ENCODE measurements around the gene SERPINA7. TPM values are rescaled to one million over a fixed set of nuclear protein-coding genes. Genes with fewer than 3 reads are reported as not detected.

Gene SERPINA7
- polyA plus RNA-seq, 1 donor from 2014 or later = not detected

GRCh38 chrX:106050054-106050453 is 11.5 kb upstream of the SERPINA7 start:
- Histone ChIP-seq H3K27ac (ENCODE audit: low read length) (no peak overlapping the region), H3K27me3 (ENCODE audit: insufficient read depth, low read depth, low read length) (no peaks in the 10 kb centered on the region), H3K36me3 (ENCODE audit: insufficient read depth, low read length) (no peaks in the 10 kb centered on the region), H3K4me2 (ENCODE audit: low read length) (no peak overlapping the region), H3K9ac (ENCODE audit: low read length) (no peak overlapping the region), H4K20me1 (ENCODE audit: insufficient read depth) (no peaks in the 10 kb centered on the region), H2AFZ (ENCODE audit: low read depth, low read length) (no peak overlapping the region), H3K9me3 (ENCODE audit: low read length) (no peaks in the 10 kb centered on the region), H3K4me3 (ENCODE audit: low read length) (no peak overlapping the region), H3F3A (ENCODE audit: insufficient read depth, low read length, poor library complexity, severe bottlenecking) (no peaks in the 10 kb centered on the region), H3K9me2 (ENCODE audit: insufficient read depth, low read length) (no peaks in the 10 kb centered on the region), H3K79me2 (replicated peaks; ENCODE audit: insufficient read depth, low read length) (no peaks in the 10 kb centered on the region)
- TF ChIP-seq SMC3 (conservative IDR thresholded peaks at IDR 0.05; ENCODE audit: poor library complexity) (no peak), RAD21 (conservative IDR thresholded peaks at IDR 0.05) (no peak), MXI1 (conservative IDR thresholded peaks at IDR 0.05; ENCODE audit: poor library complexity, severe bottlenecking) (no peak), EZH2 (IDR thresholded peaks at IDR 0.05; ENCODE audit: borderline replicate concordance, insufficient read depth, low read length, poor library complexity, severe bottlenecking) (no peak), TAF1 (IDR thresholded peaks at IDR 0.05; ENCODE audit: low read depth) (no peak), EP300 (conservative IDR thresholded peaks at IDR 0.05; ENCODE audit: poor library complexity, severe bottlenecking) (no peak), POLR2AphosphoS5 (IDR thresholded peaks at IDR 0.05) (no peak)
- TF ChIP-seq, protein P1, sequence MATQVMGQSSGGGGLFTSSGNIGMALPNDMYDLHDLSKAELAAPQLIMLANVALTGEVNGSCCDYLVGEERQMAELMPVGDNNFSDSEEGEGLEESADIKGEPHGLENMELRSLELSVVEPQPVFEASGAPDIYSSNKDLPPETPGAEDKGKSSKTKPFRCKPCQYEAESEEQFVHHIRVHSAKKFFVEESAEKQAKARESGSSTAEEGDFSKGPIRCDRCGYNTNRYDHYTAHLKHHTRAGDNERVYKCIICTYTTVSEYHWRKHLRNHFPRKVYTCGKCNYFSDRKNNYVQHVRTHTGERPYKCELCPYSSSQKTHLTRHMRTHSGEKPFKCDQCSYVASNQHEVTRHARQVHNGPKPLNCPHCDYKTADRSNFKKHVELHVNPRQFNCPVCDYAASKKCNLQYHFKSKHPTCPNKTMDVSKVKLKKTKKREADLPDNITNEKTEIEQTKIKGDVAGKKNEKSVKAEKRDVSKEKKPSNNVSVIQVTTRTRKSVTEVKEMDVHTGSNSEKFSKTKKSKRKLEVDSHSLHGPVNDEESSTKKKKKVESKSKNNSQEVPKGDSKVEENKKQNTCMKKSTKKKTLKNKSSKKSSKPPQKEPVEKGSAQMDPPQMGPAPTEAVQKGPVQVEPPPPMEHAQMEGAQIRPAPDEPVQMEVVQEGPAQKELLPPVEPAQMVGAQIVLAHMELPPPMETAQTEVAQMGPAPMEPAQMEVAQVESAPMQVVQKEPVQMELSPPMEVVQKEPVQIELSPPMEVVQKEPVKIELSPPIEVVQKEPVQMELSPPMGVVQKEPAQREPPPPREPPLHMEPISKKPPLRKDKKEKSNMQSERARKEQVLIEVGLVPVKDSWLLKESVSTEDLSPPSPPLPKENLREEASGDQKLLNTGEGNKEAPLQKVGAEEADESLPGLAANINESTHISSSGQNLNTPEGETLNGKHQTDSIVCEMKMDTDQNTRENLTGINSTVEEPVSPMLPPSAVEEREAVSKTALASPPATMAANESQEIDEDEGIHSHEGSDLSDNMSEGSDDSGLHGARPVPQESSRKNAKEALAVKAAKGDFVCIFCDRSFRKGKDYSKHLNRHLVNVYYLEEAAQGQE (IDR thresholded peaks at IDR 0.05; ENCODE audit: borderline replicate concordance) = no peak
- TF ChIP-seq, protein P2, sequence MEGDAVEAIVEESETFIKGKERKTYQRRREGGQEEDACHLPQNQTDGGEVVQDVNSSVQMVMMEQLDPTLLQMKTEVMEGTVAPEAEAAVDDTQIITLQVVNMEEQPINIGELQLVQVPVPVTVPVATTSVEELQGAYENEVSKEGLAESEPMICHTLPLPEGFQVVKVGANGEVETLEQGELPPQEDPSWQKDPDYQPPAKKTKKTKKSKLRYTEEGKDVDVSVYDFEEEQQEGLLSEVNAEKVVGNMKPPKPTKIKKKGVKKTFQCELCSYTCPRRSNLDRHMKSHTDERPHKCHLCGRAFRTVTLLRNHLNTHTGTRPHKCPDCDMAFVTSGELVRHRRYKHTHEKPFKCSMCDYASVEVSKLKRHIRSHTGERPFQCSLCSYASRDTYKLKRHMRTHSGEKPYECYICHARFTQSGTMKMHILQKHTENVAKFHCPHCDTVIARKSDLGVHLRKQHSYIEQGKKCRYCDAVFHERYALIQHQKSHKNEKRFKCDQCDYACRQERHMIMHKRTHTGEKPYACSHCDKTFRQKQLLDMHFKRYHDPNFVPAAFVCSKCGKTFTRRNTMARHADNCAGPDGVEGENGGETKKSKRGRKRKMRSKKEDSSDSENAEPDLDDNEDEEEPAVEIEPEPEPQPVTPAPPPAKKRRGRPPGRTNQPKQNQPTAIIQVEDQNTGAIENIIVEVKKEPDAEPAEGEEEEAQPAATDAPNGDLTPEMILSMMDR (IDR thresholded peaks at IDR 0.05; ENCODE audit: poor library complexity, severe bottlenecking) = no peak

GRCh38 chrX:106042296-106042695 is 3.8 kb upstream of the SERPINA7 start:
- Histone ChIP-seq H3K27me3 (ENCODE audit: insufficient read depth, low read depth, low read length) (no peaks in the 10 kb centered on the region), H3K79me2 (replicated peaks; ENCODE audit: insufficient read depth, low read length) (no peaks in the 10 kb centered on the region), H3K9ac (ENCODE audit: low read length) (no peak overlapping the region), H3K27ac (ENCODE audit: low read length) (no peak overlapping the region), H3K9me2 (ENCODE audit: insufficient read depth, low read length) (no peaks in the 10 kb centered on the region), H2AFZ (ENCODE audit: low read depth, low read length) (no peak overlapping the region), H3K36me3 (ENCODE audit: insufficient read depth, low read length) (no peaks in the 10 kb centered on the region), H4K20me1 (ENCODE audit: insufficient read depth) (no peaks in the 10 kb centered on the region), H3K4me2 (ENCODE audit: low read length) (no peak overlapping the region), H3K4me3 (ENCODE audit: low read length) (no peak overlapping the region), H3K9me3 (ENCODE audit: low read length) (no peaks in the 10 kb centered on the region), H3F3A (ENCODE audit: insufficient read depth, low read length, poor library complexity, severe bottlenecking) (no peaks in the 10 kb centered on the region)
- TF ChIP-seq RAD21 (conservative IDR thresholded peaks at IDR 0.05) (no peak), SMC3 (conservative IDR thresholded peaks at IDR 0.05; ENCODE audit: poor library complexity) (no peak), EZH2 (IDR thresholded peaks at IDR 0.05; ENCODE audit: borderline replicate concordance, insufficient read depth, low read length, poor library complexity, severe bottlenecking) (no peak), TAF1 (IDR thresholded peaks at IDR 0.05; ENCODE audit: low read depth) (no peak), EP300 (conservative IDR thresholded peaks at IDR 0.05; ENCODE audit: poor library complexity, severe bottlenecking) (no peak), MXI1 (conservative IDR thresholded peaks at IDR 0.05; ENCODE audit: poor library complexity, severe bottlenecking) (no peak), POLR2AphosphoS5 (IDR thresholded peaks at IDR 0.05) (no peak)
- TF ChIP-seq, protein P1 (IDR thresholded peaks at IDR 0.05; ENCODE audit: borderline replicate concordance) = no peak
- TF ChIP-seq, protein P2 (IDR thresholded peaks at IDR 0.05; ENCODE audit: poor library complexity, severe bottlenecking) = no peak

Data from neural cell (in vitro differentiated cells).